ENCODE results near the gene AFAP1.

- TF ChIP-seq EZH2 (IDR thresholded peaks at IDR 0.05; ENCODE audit: borderline replicate concordance, low read depth, low read length, severe bottlenecking) (no peak), CTCF (IDR thresholded peaks at IDR 0.05; ENCODE audit: extremely low read depth in 1 of 2, insufficient read depth in 1 of 2, low read depth in 1 of 2, low read length in 2 of 2) (no peak), POLR2AphosphoS5 (IDR thresholded peaks at IDR 0.05; ENCODE audit: insufficient read depth, low read depth, low read length) (no peak), FOS (IDR thresholded peaks at IDR 0.05; ENCODE audit: borderline replicate concordance, insufficient read depth, low read length) (no peak), POLR2A (IDR thresholded peaks at IDR 0.05; ENCODE audit: low read depth, low read length) (no peak), MAX (IDR thresholded peaks at IDR 0.05; ENCODE audit: insufficient read depth, insufficient read length) (no peak)
These were observed 13.0 kb upstream of the AFAP1 start for GRCh38 chr4:7952615-7953014.
